HUES64 (cell line): ENCODE data around the gene TMEM204.

Source experiments
- H3K27ac ChIP-seq: 2 replicates; pipeline ENCODE4 v1.7.0; 2013; ENCODE audit warnings: low read depth, low read length, inconsistent platforms
- H3K27me3 ChIP-seq: 2 replicates; pipeline ENCODE4 v1.6.1; 2013; ENCODE audit warnings: mild to moderate bottlenecking, low read length; ENCODE audit not compliant: insufficient read depth
- H3K36me3 ChIP-seq: 2 replicates; pipeline ENCODE4 v1.6.1; 2013; ENCODE audit warnings: mild to moderate bottlenecking, low read length; ENCODE audit not compliant: insufficient read depth
- H3K4me1 ChIP-seq: 2 replicates; pipeline ENCODE4 v1.6.1; 2013; ENCODE audit warnings: mild to moderate bottlenecking, low read length, moderate library complexity; ENCODE audit not compliant: insufficient read depth
- H3K4me3 ChIP-seq: 2 replicates; pipeline ENCODE4 v1.5.1; 2013; ENCODE audit warnings: mild to moderate bottlenecking, low read length, moderate library complexity
- H3K9ac ChIP-seq: 2 replicates; pipeline ENCODE4 v1.6.1; 2013; ENCODE audit warnings: mild to moderate bottlenecking, low read depth, low read length
- H3K9me3 ChIP-seq: 2 replicates; pipeline ENCODE4 v1.6.1; 2013; ENCODE audit warnings: low read depth, low read length; ENCODE audit not compliant: insufficient read depth
- WGBS: fragments of 150-250, 120-280 bp; methylation state at CpG from one replicate; pipeline ENCODE4 v1.1.7; 2013; ENCODE audit warnings: missing lambda C conversion rate; 5-methylcytosine and 5-hydroxymethylcytosine counted together

The TMEM204 gene

GRCh38 chr16:1492923-1493745 is 40.3 kb upstream of the TMEM204 start, which contains the start of gene TELO2:
TSS of gene TELO2 (plus strand) at chr16:1493360. CDS start at chr16:1494282, 922 bp downstream.
- Histone ChIP-seq H3K27ac (peak within 1 kb of the TSS; percentile 87), H3K9ac (peak within 1 kb of the TSS; percentile 92), H3K9me3 (no peaks in the 10 kb centered on the region), H3K27me3 (0 out of 2 replicates have a peak, but pooled peaks cover 2% of the 10 kb centered on the region), H3K4me3 (peak within 1 kb of the TSS; percentile 78), H3K36me3 (peaks cover 35% of the 10 kb centered on the region), H3K4me1 (no peaks in the 10 kb centered on the region)
- WGBS, result 1% methylated on average over 88 of the region's 89 CpGs

GRCh38 chr16:1493746-1494094 is 39.7 kb upstream of the TMEM204 start:
- Histone ChIP-seq H3K27ac (peak overlapping the region; percentile 87), H3K9ac (peak overlapping the region; percentile 92), H3K27me3 (0 out of 2 replicates have a peak, but pooled peaks cover 2% of the 10 kb centered on the region), H3K4me1 (no peaks in the 10 kb centered on the region), H3K9me3 (no peaks in the 10 kb centered on the region), H3K36me3 (peaks cover 41% of the 10 kb centered on the region), H3K4me3 (peak overlapping the region; percentile 78)
- 2% methylated on average over 30 of the region's 30 CpGs for WGBS

DNA sequence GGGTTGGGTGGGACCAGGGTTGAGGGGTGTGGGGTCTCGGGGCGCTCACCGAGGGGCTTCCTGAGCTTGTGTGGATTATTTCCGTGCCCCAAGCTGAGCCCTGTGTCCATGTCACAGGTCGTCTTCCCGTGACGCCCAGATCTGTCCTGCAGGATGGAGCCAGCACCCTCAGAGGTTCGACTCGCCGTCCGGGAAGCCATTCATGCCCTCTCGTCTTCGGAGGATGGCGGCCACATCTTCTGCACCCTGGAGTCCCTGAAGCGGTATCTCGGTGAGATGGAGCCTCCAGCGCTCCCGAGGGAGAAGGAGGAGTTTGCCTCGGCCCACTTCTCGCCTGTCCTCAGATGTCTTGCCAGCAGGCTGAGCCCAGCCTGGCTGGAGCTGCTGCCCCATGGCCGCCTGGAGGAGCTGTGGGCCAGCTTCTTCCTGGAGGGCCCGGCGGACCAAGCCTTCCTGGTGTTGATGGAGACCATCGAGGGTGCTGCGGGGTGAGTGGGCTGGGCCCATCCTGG is 39.3 kb upstream of the TMEM204 start:
- no peak overlapping the region for H3K27ac ChIP-seq
- no peaks in the 10 kb centered on the region for H3K9me3 ChIP-seq
- peak overlapping the region; percentile 78 for H3K4me3 ChIP-seq
- 52% methylated on average over 25 of the region's 25 CpGs for WGBS
- H3K9ac ChIP-seq, result peak overlapping the region; percentile 92
- H3K27me3 ChIP-seq, result 0 out of 2 replicates have a peak, but pooled peaks cover 2% of the 10 kb centered on the region
- peaks cover 46% of the 10 kb centered on the region for H3K36me3 ChIP-seq
- H3K4me1 ChIP-seq, result no peaks in the 10 kb centered on the region

DNA sequence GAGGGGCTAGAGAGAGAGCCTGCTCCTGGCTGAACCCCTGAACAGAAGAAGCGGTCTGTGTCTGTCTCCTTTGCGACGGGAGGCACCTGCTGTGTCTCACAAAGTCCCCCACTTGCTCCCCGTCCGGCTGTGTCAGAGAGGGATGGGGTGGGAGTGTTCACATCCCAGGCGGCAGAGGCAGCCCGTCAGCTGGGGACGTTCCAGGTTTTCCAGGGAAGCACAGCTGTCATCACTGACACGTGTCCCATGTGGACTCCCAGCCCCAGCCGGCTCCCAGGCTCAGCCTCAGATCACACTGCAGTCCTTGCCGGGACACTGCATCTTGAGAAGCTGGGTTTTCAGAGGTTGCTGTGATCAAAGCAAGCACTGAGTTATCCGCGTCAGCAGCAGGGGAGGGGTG is 38.8 kb upstream of the TMEM204 start:
- Histone ChIP-seq H3K36me3 (peaks cover 50% of the 10 kb centered on the region), H3K9ac (no peak overlapping the region), H3K27ac (no peak overlapping the region), H3K9me3 (no peaks in the 10 kb centered on the region), H3K4me1 (no peaks in the 10 kb centered on the region), H3K27me3 (0 out of 2 replicates have a peak, but pooled peaks cover 2% of the 10 kb centered on the region), H3K4me3 (peak overlapping the region; percentile 78; the same call in 1 of the 2 replicates)
- 95% methylated on average over 13 of the region's 13 CpGs for WGBS

DNA sequence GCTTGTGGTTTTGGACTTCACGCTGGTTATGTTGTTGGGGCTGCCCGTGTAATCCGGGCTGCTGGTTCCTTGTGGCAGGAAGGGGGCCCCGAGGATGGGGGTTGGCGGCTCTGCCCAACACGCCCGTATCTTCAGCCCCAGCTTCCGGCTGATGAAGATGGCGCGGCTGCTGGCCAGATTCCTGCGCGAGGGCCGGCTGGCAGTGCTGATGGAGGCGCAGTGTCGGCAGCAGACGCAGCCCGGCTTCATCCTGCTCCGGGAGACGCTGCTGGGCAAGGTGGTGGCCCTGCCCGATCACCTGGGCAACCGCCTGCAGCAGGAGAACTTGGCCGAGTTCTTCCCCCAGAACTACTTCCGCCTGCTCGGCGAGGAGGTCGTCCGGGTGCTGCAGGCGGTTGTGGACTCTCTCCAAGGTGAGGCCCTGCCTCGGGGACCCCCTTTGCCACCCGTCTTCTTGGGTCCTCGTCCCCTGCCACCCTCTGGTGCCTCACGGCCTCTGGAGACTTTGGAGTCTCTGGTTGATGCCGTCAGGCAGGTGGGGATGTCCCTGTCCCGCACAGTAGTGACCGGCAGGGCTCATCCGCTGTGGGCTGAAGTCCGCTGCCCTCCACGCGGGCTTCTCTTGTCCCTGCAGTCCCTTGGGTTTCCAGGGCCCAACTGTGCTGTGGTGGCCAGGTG is 38.1 kb upstream of the TMEM204 start:
- no peak overlapping the region for H3K4me3 ChIP-seq
- H3K4me1 ChIP-seq, result no peaks in the 10 kb centered on the region
- no peaks in the 10 kb centered on the region for H3K9me3 ChIP-seq
- 0 out of 2 replicates have a peak, but pooled peaks cover 2% of the 10 kb centered on the region for H3K27me3 ChIP-seq
- 95% methylated on average over 39 of the region's 39 CpGs for WGBS
- H3K9ac ChIP-seq, result no peak overlapping the region
- H3K36me3 ChIP-seq, result peaks cover 56% of the 10 kb centered on the region
- H3K27ac ChIP-seq, result no peak overlapping the region

DNA sequence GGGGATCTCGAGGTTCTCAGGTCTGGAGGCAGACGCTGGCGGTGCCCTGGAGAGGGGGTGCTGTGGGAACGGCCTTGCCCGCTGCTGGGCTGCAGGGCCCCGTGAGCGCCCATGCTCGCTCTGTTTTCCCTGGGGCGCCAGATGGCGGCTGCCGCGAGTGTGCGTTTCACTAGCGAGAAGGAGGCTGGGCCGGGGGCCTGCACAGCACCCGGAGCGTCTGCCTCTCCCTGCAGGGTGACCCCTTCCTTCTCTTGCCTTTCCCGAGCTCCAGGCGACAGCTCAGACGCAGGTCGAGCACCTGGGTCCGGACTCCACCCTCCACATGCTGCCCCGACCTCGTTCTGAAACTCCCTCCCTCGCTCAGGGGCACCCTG is 37.6 kb upstream of the TMEM204 start:
- Histone ChIP-seq H3K9ac (no peak overlapping the region; the same call in 1 of the 2 replicates), H3K9me3 (no peaks in the 10 kb centered on the region), H3K27ac (no peak overlapping the region), H3K36me3 (peaks cover 61% of the 10 kb centered on the region), H3K27me3 (no peaks in the 10 kb centered on the region), H3K4me1 (no peaks in the 10 kb centered on the region), H3K4me3 (no peak overlapping the region)
- 95% methylated on average over 25 of the region's 25 CpGs for WGBS

DNA sequence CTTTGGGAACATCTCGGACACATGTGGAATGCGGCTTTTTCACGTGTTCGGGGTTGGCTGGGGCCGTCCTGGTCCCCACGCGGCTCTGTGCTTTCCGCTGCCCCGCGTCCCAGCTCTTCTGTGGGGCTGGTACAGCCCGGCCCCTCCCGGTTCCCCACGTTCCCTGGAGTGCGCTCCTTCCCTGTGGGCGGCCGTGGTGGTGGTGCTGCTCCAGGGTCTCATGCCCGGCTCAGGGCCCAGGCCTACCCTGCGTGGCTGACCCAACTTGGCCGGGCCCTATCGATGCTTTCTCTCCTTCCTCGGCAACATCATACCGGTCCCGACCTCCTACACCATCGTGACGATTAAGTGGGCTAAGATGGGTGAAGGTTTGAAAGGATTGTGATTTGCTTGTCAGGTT is 37.0 kb upstream of the TMEM204 start:
- WGBS, result 97% methylated on average over 25 of the region's 25 CpGs
- Histone ChIP-seq H3K36me3 (peaks cover 66% of the 10 kb centered on the region), H3K27ac (no peak overlapping the region), H3K4me1 (no peaks in the 10 kb centered on the region), H3K9ac (no peak overlapping the region), H3K27me3 (no peaks in the 10 kb centered on the region), H3K4me3 (no peak overlapping the region), H3K9me3 (no peaks in the 10 kb centered on the region)

DNA sequence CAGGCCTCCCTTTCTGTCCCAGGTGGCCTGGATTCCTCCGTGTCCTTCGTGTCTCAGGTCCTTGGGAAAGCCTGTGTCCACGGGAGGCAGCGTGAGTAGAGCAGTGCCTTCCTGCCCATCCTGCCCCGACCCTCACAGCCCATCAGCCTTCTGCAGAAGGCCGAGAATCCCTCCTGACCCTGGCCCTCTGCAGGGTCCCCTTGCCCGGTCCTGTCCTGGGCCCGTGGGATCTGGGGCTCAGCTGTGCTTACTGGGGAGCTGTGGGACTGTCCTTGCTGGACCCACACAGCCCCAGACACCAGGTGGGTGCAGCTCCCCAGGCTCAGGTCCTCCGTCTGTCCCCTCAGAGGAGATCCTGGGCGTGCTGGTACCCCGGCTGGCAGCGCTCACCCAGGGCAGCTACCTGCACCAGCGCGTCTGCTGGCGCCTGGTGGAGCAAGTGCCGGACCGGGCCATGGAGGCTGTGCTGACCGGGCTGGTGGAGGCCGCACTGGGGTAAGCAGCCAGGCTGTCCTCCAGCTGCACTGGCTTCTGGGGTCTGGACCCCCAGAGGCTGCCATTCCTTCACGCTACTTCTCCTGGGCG is 36.4 kb upstream of the TMEM204 start:
- no peaks in the 10 kb centered on the region for H3K4me1 ChIP-seq
- no peak overlapping the region for H3K27ac ChIP-seq
- H3K4me3 ChIP-seq, result no peak overlapping the region
- H3K9me3 ChIP-seq, result no peaks in the 10 kb centered on the region
- no peaks in the 10 kb centered on the region for H3K27me3 ChIP-seq
- 92% methylated on average over 21 of the region's 21 CpGs for WGBS
- H3K36me3 ChIP-seq, result peaks cover 73% of the 10 kb centered on the region
- no peak overlapping the region for H3K9ac ChIP-seq

DNA sequence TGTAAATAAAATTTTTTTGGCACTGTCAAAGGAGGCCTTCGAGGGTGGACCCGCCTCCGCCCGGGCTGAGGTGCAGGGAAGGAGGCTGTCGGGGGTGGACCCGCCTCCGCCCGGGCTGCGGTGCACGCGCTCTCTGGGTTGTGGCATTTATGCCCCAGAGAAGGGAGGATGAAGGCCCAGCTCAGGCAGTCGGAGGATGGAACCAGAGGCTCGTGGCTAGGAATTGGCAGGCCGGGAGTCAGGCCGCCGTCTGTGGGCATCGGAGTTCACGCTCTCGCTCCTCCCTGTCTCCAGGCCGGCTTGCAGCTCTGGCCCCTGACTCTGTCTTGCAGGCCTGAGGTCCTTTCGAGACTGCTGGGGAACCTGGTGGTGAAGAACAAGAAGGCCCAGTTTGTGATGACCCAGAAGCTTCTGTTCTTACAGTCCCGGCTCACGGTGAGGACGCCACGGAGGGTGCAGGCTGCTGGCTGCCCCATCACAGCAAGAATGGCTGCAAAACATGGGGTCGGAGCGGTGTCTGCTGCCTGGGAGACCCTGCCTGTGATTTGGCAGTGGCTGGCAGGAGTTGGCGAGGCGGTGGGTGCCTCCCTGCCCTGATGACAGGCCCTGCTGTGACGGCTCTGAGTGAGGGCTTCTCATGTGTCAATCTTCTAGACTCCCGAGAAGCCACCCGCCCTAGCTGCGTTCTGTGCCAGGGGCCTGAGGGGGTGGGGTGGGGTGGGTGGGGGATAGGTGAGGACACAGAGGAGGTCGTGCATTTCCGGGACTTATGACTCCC is 34.4 kb upstream of the TMEM204 start:
- peaks cover 89% of the 10 kb centered on the region for H3K36me3 ChIP-seq
- no peaks in the 10 kb centered on the region for H3K27me3 ChIP-seq

GRCh38 chr16:1499756-1500464 is 33.6 kb upstream of the TMEM204 start:
- Histone ChIP-seq H3K9ac (no peak overlapping the region), H3K4me1 (no peaks in the 10 kb centered on the region), H3K4me3 (no peak overlapping the region), H3K36me3 (peaks cover 87% of the 10 kb centered on the region), H3K27ac (no peak overlapping the region), H3K9me3 (no peaks in the 10 kb centered on the region), H3K27me3 (no peaks in the 10 kb centered on the region)
- WGBS, result 96% methylated on average over 36 of the region's 36 CpGs

More for the DNA sequence above, 34.4 kb upstream of the TMEM204 start:
- no peaks in the 10 kb centered on the region for H3K4me1 ChIP-seq
- WGBS, result 97% methylated on average over 35 of the region's 35 CpGs
- no peak overlapping the region for H3K4me3 ChIP-seq
- no peak overlapping the region for H3K9ac ChIP-seq
- H3K9me3 ChIP-seq, result no peaks in the 10 kb centered on the region
- H3K27ac ChIP-seq, result no peak overlapping the region
